ENCODE measurements around the gene SAYSD1. TPM values are rescaled to one million over a fixed set of nuclear protein-coding genes. Genes with fewer than 3 reads are reported as not detected.
"Not testable (repeated sequence)": the region's sequence is repeated elsewhere in the genome, so short reads cannot be mapped to it uniquely, and the experiment has no call there.

The SAYSD1 gene
- total and polyA plus RNA-seq, 2 donors (not counting 1 experiment from before 2014, with no cell fraction given), result 4.6 to 17.8 TPM

GRCh38 chr6:39140556-39141167, 25.7 kb upstream of the SAYSD1 start:
- H3K36me3 ChIP-seq (replicated peaks in 1 of 2; ENCODE audit: control extremely low read depth in 1 of 2, control insufficient read depth in 1 of 2, extremely low read depth in 1 of 2, insufficient read depth in 2 of 2, low read length in 1 of 2), result no peaks in the 10 kb centered on the region
- H2AFZ ChIP-seq (ENCODE audit: insufficient read depth, low read depth, low read length, poor library complexity, severe bottlenecking), result no peak overlapping the region
- intact Hi-C loops (cut with micrococcal nuclease), result loop anchor here (10.0 kb wide), 1 partner anchor 136 kb away; no protein-coding TSS in a partner anchor
- H3K4me1 ChIP-seq (ENCODE audit: control insufficient read depth in 2 of 2, insufficient read depth in 2 of 2, low read length in 2 of 2), result peaks cover 0 to 10% of the 10 kb centered on the region in 2 donors
- H3K9ac ChIP-seq (ENCODE audit: low read length), result no peak overlapping the region
- ATAC-seq (ENCODE audit: low read depth), result no peak
- H4K20me1 ChIP-seq (ENCODE audit: control insufficient read depth, insufficient read depth, low read length, poor library complexity, severe bottlenecking), result no peaks in the 10 kb centered on the region
- Mint-ChIP-seq H3K27me3 (peaks cover 47% of the 10 kb centered on the region), H3K4me3 (no peak overlapping the region), H3K27ac (no peak overlapping the region), H3K4me1 (no peaks in the 10 kb centered on the region), H3K9me3 (ENCODE audit: insufficient read depth) (peaks cover 5% of the 10 kb centered on the region)
- POLR2A ChIA-PET, result no interaction called here
- CTCF ChIA-PET, result no interaction called here
- H3K79me2 ChIP-seq (ENCODE audit: control insufficient read depth, insufficient read depth, low read length), result no peaks in the 10 kb centered on the region
- no peak overlapping the region for H3K27ac ChIP-seq (ENCODE audit: low read length in 2 of 2)
- peaks cover 0 to 13% (median 8%) of the 10 kb centered on the region in 3 donors for H3K9me3 ChIP-seq (ENCODE audit: control extremely low read depth in 1 of 3, control insufficient read depth in 2 of 3, insufficient read depth in 1 of 3, low read length in 2 of 3)
- no peak for DNase-seq
- H3K27me3 ChIP-seq (replicated peaks in 1 of 4; ENCODE audit: control extremely low read depth in 1 of 4, control insufficient read depth in 3 of 4, insufficient read depth in 4 of 4, low read length in 3 of 4), result peaks cover 0 to 5% (median 2%) of the 10 kb centered on the region in 4 experiments
- H3K4me3 ChIP-seq (ENCODE audit: control extremely low read depth in 1 of 5, extremely low read depth in 1 of 5, insufficient read depth in 1 of 5, low read depth in 2 of 5, low read length in 4 of 5), result no peak overlapping the region
- WGBS (ENCODE audit: insufficient coverage), result 41% methylated on average over 5 of the region's 7 CpGs
- H3K4me2 ChIP-seq (replicated peaks; ENCODE audit: low read depth, low read length, poor library complexity, severe bottlenecking), result no peak overlapping the region
- TF ChIP-seq CTCF (IDR thresholded peaks at IDR 0.05), result no peak
- no peak for TF ChIP-seq EZH2 (IDR thresholded peaks at IDR 0.05; ENCODE audit: borderline replicate concordance, insufficient read depth, low read depth, low read length, poor library complexity, severe bottlenecking)

GRCh38 chr6:39137245-39137644, 22.3 kb upstream of the SAYSD1 start:
- H3K36me3 ChIP-seq (replicated peaks in 1 of 2; ENCODE audit: control extremely low read depth in 1 of 2, control insufficient read depth in 1 of 2, extremely low read depth in 1 of 2, insufficient read depth in 2 of 2, low read length in 1 of 2), result no peaks in the 10 kb centered on the region
- H3K9ac ChIP-seq (ENCODE audit: low read length), result no peak overlapping the region
- Mint-ChIP-seq H3K27ac (no peak overlapping the region), H3K4me1 (no peaks in the 10 kb centered on the region), H3K4me3 (no peak overlapping the region), H3K9me3 (ENCODE audit: insufficient read depth) (peaks cover 5% of the 10 kb centered on the region), H3K27me3 (peaks cover 32% of the 10 kb centered on the region)
- DNase-seq (peak; percentile 15), ATAC-seq (ENCODE audit: low read depth) (no peak)
- H3K4me2 ChIP-seq (replicated peaks; ENCODE audit: low read depth, low read length, poor library complexity, severe bottlenecking), result no peak overlapping the region
- H3K9me3 ChIP-seq (ENCODE audit: control extremely low read depth in 1 of 3, control insufficient read depth in 2 of 3, insufficient read depth in 1 of 3, low read length in 2 of 3), result peaks cover 0 to 13% (median 4%) of the 10 kb centered on the region in 3 donors
- WGBS (ENCODE audit: insufficient coverage), result 20% methylated on average over 1 of the region's 2 CpGs
- ChIA-PET CTCF (interaction anchor here (0.7 to 0.9 kb wide), 2 partner anchors 15 to 166 kb away, joined by 3 to 5 read pairs; no protein-coding TSS in a partner anchor), POLR2A (no interaction called here)
- H3K27me3 ChIP-seq (replicated peaks in 1 of 4; ENCODE audit: control extremely low read depth in 1 of 4, control insufficient read depth in 3 of 4, insufficient read depth in 4 of 4, low read length in 3 of 4), result peaks cover 0 to 5% (median 2%) of the 10 kb centered on the region in 4 experiments
- no peaks in the 10 kb centered on the region for H3K79me2 ChIP-seq (ENCODE audit: control insufficient read depth, insufficient read depth, low read length)
- no peak for TF ChIP-seq CTCF (IDR thresholded peaks at IDR 0.05)
- TF ChIP-seq EZH2 (IDR thresholded peaks at IDR 0.05; ENCODE audit: borderline replicate concordance, insufficient read depth, low read depth, low read length, poor library complexity, severe bottlenecking), result no peak
- H3K27ac ChIP-seq (ENCODE audit: low read length in 2 of 2), result no peak overlapping the region
- no peaks in the 10 kb centered on the region for H3K4me1 ChIP-seq (ENCODE audit: control insufficient read depth in 2 of 2, insufficient read depth in 2 of 2, low read length in 2 of 2)
- no peaks in the 10 kb centered on the region for H4K20me1 ChIP-seq (ENCODE audit: control insufficient read depth, insufficient read depth, low read length, poor library complexity, severe bottlenecking)
- no peak overlapping the region for H2AFZ ChIP-seq (ENCODE audit: insufficient read depth, low read depth, low read length, poor library complexity, severe bottlenecking)
- intact Hi-C loops (cut with micrococcal nuclease), result no loop called here
- H3K4me3 ChIP-seq (ENCODE audit: control extremely low read depth in 1 of 5, extremely low read depth in 1 of 5, insufficient read depth in 1 of 5, low read depth in 2 of 5, low read length in 4 of 5), result no peak overlapping the region

GRCh38 chr6:39136207-39136606, 21.2 kb upstream of the SAYSD1 start:
- H3K4me3 Mint-ChIP-seq; intact Hi-C loops (cut with micrococcal nuclease); H3K4me2 ChIP-seq (replicated peaks; ENCODE audit: low read depth, low read length, poor library complexity, severe bottlenecking); H3K36me3 ChIP-seq (replicated peaks in 1 of 2; ENCODE audit: control extremely low read depth in 1 of 2, control insufficient read depth in 1 of 2, extremely low read depth in 1 of 2, insufficient read depth in 2 of 2, low read length in 1 of 2); H3K79me2 ChIP-seq (ENCODE audit: control insufficient read depth, insufficient read depth, low read length); H3K27ac ChIP-seq (ENCODE audit: low read length in 2 of 2); H3K9ac ChIP-seq (ENCODE audit: low read length); H2AFZ ChIP-seq (ENCODE audit: insufficient read depth, low read depth, low read length, poor library complexity, severe bottlenecking); DNase-seq; POLR2A ChIA-PET; H3K4me1 Mint-ChIP-seq; H3K27me3 ChIP-seq (replicated peaks in 1 of 4; ENCODE audit: control extremely low read depth in 1 of 4, control insufficient read depth in 3 of 4, insufficient read depth in 4 of 4, low read length in 3 of 4); H3K4me1 ChIP-seq (ENCODE audit: control insufficient read depth in 2 of 2, insufficient read depth in 2 of 2, low read length in 2 of 2); H3K9me3 Mint-ChIP-seq (ENCODE audit: insufficient read depth); H3K27ac Mint-ChIP-seq; H4K20me1 ChIP-seq (ENCODE audit: control insufficient read depth, insufficient read depth, low read length, poor library complexity, severe bottlenecking); ATAC-seq (ENCODE audit: low read depth); H3K4me3 ChIP-seq (ENCODE audit: control extremely low read depth in 1 of 5, extremely low read depth in 1 of 5, insufficient read depth in 1 of 5, low read depth in 2 of 5, low read length in 4 of 5): not testable (repeated sequence)
- peaks cover 0 to 13% (median 4%) of the 10 kb centered on the region in 3 donors for H3K9me3 ChIP-seq (ENCODE audit: control extremely low read depth in 1 of 3, control insufficient read depth in 2 of 3, insufficient read depth in 1 of 3, low read length in 2 of 3)
- 91% methylated on average over 2 of the region's 7 CpGs for whole genome bisulfite sequencing (ENCODE audit: insufficient coverage)
- CTCF ChIA-PET, result interaction anchor here (0.9 kb wide), 1 partner anchor 16 kb away, joined by 5 read pairs; no protein-coding TSS in a partner anchor
- peaks cover 37% of the 10 kb centered on the region for H3K27me3 Mint-ChIP-seq

Data from B cell (primary cell).